Loucy (cell line): ENCODE results near the gene CKAP4.

Experiments
- H2AFZ ChIP-seq: fragments of 200-600 bp; sonication (generic); 2 replicates; pipeline ENCODE4 v1.6.0; 2016; ENCODE audit warnings: antibody characterized with exemption, mild to moderate bottlenecking, low read length, moderate library complexity
- H3F3A ChIP-seq: fragments of 200-600 bp; 2 replicates; pipeline ENCODE4 v1.6.0; 2016; ENCODE audit warnings: antibody characterized with exemption, low read depth, mild to moderate bottlenecking
- H3K27me3 ChIP-seq: fragments of 200-600 bp; sonication (generic); 2 replicates; pipeline ENCODE4 v1.6.1; 2014; ENCODE audit warnings: low read length, mild to moderate bottlenecking; ENCODE audit not compliant: insufficient read depth, poor library complexity, severe bottlenecking
- H3K36me3 ChIP-seq: fragments of 200-600 bp; sonication (generic); 2 replicates; pipeline ENCODE4 v1.6.1; 2016; ENCODE audit warnings: low read length; ENCODE audit not compliant: insufficient read depth
- H3K4me1 ChIP-seq: fragments of 200-600 bp; sonication (generic); 2 replicates; pipeline ENCODE4 v1.5.1; 2014; ENCODE audit warnings: low read length, mild to moderate bottlenecking; ENCODE audit not compliant: insufficient read depth, poor library complexity, severe bottlenecking
- H3K4me2 ChIP-seq: fragments of 200-600 bp; sonication (generic); 2 replicates; pipeline ENCODE4 v1.6.0; 2014; ENCODE audit warnings: antibody characterized with exemption, low read length, low read depth, mild to moderate bottlenecking; ENCODE audit not compliant: poor library complexity, severe bottlenecking
- H3K4me3 ChIP-seq: fragments of 200-600 bp; sonication (generic); 2 replicates; pipeline ENCODE4 v1.5.1; 2014; ENCODE audit warnings: low read length, mild to moderate bottlenecking, mixed read lengths; ENCODE audit not compliant: poor library complexity, severe bottlenecking
- H3K79me2 ChIP-seq: fragments of 200-600 bp; sonication (generic); 2 replicates; pipeline ENCODE4 v1.6.1; 2014; ENCODE audit warnings: low read length; ENCODE audit not compliant: insufficient read depth
- H3K9ac ChIP-seq: fragments of 200-600 bp; sonication (generic); 2 replicates; pipeline ENCODE4 v1.6.0; 2014; ENCODE audit warnings: mild to moderate bottlenecking, low read depth, low read length, moderate library complexity; ENCODE audit not compliant: poor library complexity, severe bottlenecking
- H3K9me2 ChIP-seq: fragments of 200-600 bp; sonication (generic); replicated peaks from 2 replicates; pipeline ENCODE4 v1.6.1; 2016; ENCODE audit warnings: low read depth, low read length, mixed read lengths
- H3K9me3 ChIP-seq: fragments of 200-600 bp; sonication (generic); 2 replicates; pipeline ENCODE4 v1.6.1; 2014; ENCODE audit warnings: mild to moderate bottlenecking, antibody characterized with exemption, low read length, low read depth; ENCODE audit not compliant: insufficient read depth
- H4K20me1 ChIP-seq: fragments of 200-600 bp; sonication (generic); 2 replicates; pipeline ENCODE4 v1.6.0; 2014; ENCODE audit warnings: antibody characterized with exemption, low read length, mild to moderate bottlenecking; ENCODE audit not compliant: insufficient read depth, poor library complexity, severe bottlenecking
- CTCF ChIP-seq: fragments of 200-600 bp; sonication (generic); conservative IDR thresholded peaks from 2 replicates; pipeline ENCODE4 v1.5.1; 2014; ENCODE audit warnings: mild to moderate bottlenecking, antibody characterized with exemption, low read length
- EZH2phosphoT487 ChIP-seq: fragments of 200-600 bp; IDR thresholded peaks from 2 replicates; pipeline ENCODE4 v1.6.1; 2018; ENCODE audit warnings: antibody characterized with exemption, mild to moderate bottlenecking, moderate library complexity, borderline replicate concordance

The CKAP4 gene

GRCh38 chr12:106229036-106229591, 18.7 kb downstream of the CKAP4 start:
- no peaks in the 10 kb centered on the region for H3K79me2 ChIP-seq
- H3K4me3 ChIP-seq: no peak overlapping the region
- no peaks in the 10 kb centered on the region for H3K4me1 ChIP-seq
- H3F3A ChIP-seq: no peaks in the 10 kb centered on the region
- H2AFZ ChIP-seq: no peak overlapping the region
- no peak overlapping the region for H3K4me2 ChIP-seq
- no peak overlapping the region for H3K9ac ChIP-seq
- H3K27me3 ChIP-seq: no peaks in the 10 kb centered on the region
- no peaks in the 10 kb centered on the region for H3K9me3 ChIP-seq
- H3K9me2 ChIP-seq: no peaks in the 10 kb centered on the region
- TF ChIP-seq CTCF (no peak), EZH2phosphoT487 (no peak)
- no peaks in the 10 kb centered on the region for H3K36me3 ChIP-seq
- H4K20me1 ChIP-seq: no peaks in the 10 kb centered on the region

- no peaks in the 10 kb centered on the region for H3K9me3 ChIP-seq
- H3K36me3 ChIP-seq: no peaks in the 10 kb centered on the region
- TF ChIP-seq CTCF (no peak), EZH2phosphoT487 (no peak)
- no peak overlapping the region for H2AFZ ChIP-seq
- H3K4me1 ChIP-seq: no peaks in the 10 kb centered on the region
- no peaks in the 10 kb centered on the region for H4K20me1 ChIP-seq
- H3K9ac ChIP-seq: no peak overlapping the region
- H3K4me3 ChIP-seq: no peak overlapping the region
- no peaks in the 10 kb centered on the region for H3K27me3 ChIP-seq
- H3F3A ChIP-seq: no peaks in the 10 kb centered on the region
- H3K4me2 ChIP-seq: no peak overlapping the region
- H3K79me2 ChIP-seq: no peaks in the 10 kb centered on the region
- H3K9me2 ChIP-seq: no peaks in the 10 kb centered on the region
Measured at GRCh38 chr12:106228320-106228710, 19.5 kb downstream of the CKAP4 start.

- Histone ChIP-seq H3K4me2 (no peak overlapping the region), H4K20me1 (no peaks in the 10 kb centered on the region), H3K27me3 (no peaks in the 10 kb centered on the region), H3K4me1 (no peaks in the 10 kb centered on the region), H3K4me3 (no peak overlapping the region), H3K79me2 (no peaks in the 10 kb centered on the region), H2AFZ (no peak overlapping the region), H3K36me3 (no peaks in the 10 kb centered on the region), H3K9me3 (no peaks in the 10 kb centered on the region), H3K9ac (no peak overlapping the region), H3K9me2 (no peaks in the 10 kb centered on the region), H3F3A (no peaks in the 10 kb centered on the region)
- TF ChIP-seq EZH2phosphoT487 (no peak), CTCF (no peak)
Measured at GRCh38 chr12:106227641-106228319, 20.0 kb downstream of the CKAP4 start.
